WI38 (cell line): ENCODE measurements around the gene PKIB.

Experiments
- H3K4me3 ChIP-seq: 2 replicates; pipeline ENCODE4 v1.5.1; 2011; ENCODE audit warnings: low read depth, mild to moderate bottlenecking, control low read depth, low read length
- CTCF ChIP-seq: IDR thresholded peaks from 2 replicates; pipeline ENCODE4 v1.5.1; 2012; ENCODE audit warnings: low read depth, mild to moderate bottlenecking, control low read depth, low read length

Gene PKIB

DNA sequence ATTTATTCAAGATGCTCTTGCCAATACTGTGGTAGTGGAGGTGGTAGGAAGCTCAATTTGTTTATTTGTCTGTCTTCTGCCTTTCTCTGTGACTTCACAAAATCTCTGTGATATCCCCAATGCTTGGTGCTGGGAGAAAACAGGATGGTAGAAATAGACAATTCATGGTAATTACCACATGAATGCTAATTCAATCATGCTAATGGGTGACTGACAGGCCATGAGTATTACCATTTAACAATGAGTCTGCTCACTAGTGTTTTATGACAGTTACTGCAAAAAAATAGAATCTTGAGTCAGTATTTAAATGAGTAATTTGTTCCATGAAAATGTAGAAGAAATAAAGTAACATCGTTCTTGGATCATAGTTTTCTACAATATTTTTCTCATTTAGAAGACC is 117.0 kb downstream of the PKIB start:
- H3K4me3 ChIP-seq = no peak overlapping the region
- no peak for TF ChIP-seq CTCF

DNA sequence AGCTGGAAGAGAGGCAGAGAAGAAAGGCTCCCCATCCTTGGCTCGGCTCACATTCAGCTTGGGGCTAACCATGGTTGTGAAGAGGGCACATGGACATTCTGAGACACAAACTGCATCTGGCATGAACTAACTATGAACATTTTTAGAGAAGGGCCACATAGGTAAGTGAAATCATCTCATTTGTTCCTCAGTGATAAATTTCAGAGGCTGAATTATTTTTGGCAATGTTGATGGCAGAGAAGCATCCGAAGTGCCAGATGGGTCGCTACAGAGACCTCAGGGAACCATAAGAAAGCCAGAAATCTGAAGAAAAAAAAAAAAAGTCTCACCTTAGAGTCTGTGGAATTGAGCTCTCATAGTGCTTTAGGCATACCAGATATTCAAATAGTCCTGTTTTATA is 120.1 kb downstream of the PKIB start:
- H3K4me3 ChIP-seq = no peak overlapping the region
- TF ChIP-seq CTCF = no peak

DNA sequence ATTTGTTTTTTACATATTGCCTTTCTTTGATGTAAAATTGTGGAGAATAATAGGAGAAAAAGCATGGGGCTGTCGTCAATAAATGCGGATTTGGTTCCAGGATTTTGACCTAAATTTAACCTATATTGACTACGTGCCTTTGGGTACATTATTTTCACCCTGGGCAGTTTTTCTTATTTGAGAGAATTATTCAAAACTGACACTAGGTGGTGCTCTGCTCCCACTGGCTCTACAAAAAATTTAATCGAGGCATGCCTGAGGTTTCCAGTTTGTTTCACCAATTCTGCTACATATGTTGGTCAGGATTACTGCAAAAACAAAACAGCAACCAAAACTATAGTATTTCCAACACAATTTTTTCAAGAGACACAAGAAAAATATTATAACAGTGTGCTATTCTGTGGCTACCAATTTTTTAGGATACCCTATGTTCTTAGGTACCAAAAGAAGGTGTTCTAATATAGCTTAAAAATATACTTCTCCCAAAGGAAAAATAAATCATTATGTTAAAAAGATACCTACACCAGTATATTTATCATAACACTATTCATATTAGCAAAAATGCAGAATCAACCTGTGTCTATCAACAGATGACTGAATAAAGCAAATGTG is 120.7 kb downstream of the PKIB start:
- no peak overlapping the region for H3K4me3 ChIP-seq
- peak; percentile 48; the same call in 1 of the 2 replicates for TF ChIP-seq CTCF

DNA sequence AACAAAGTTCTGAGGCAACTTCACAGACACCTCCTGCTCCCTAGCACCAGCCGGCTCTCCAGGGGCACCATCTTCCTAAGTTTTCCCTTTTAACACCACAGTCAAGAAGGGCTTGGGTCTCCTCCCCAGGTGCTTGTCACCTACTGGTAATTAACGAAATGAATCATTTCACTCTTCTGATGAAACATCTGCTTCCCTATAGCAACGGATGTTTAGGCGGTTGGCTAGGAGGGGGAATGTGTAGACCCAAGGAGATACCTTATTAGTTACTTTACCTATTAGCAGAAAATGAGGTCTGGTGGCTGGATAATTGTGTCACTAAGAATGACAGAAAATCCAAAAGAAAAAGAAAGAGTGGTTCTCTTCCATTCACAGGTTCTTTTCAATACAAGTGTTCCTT is 123.1 kb downstream of the PKIB start:
- TF ChIP-seq CTCF = no peak

GRCh38 chr6:122734529-122735395 is 124.6 kb downstream of the PKIB start:
- TF ChIP-seq CTCF = no peak
- H3K4me3 ChIP-seq = no peak overlapping the region

More for the DNA sequence above, 123.1 kb downstream of the PKIB start:
- H3K4me3 ChIP-seq = no peak overlapping the region

- no peak for TF ChIP-seq CTCF
- H3K4me3 ChIP-seq = no peak overlapping the region
Observed at GRCh38 chr6:122735582-122735981, 125.4 kb downstream of the PKIB start.

DNA sequence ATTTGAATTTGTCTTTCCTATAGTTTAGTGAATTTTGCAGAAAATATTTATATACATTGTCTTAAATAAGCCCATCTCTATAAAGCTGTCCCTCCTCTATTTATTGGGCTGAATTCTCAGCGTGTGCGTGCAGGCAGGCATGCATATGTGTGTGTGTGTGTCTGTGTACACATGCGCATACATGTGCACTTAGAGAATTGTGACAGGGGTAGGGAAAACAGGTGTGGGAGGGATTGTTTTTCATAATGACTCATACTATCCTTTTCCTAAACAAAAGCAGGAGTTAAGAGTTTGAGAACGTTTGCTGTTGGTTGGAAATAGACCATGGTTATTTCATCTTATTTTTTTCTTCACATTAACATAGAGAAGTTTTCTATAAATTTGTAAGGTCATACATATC is 126.0 kb downstream of the PKIB start:
- H3K4me3 ChIP-seq = no peak overlapping the region
- TF ChIP-seq CTCF = no peak
